ENCODE results near the gene UBE2L6.
A peak's percentile ranks its signal among the peaks of the same experiment; 100 is the strongest.

Gene UBE2L6

GRCh38 chr11:57568330-57568766 lies 876 bp upstream of the UBE2L6 start:
- Histone ChIP-seq H3K9me3 (ENCODE audit: insufficient read depth, low read length) (no peaks in the 10 kb centered on the region), H4K20me1 (ENCODE audit: low read depth, low read length) (no peaks in the 10 kb centered on the region), H3K36me3 (ENCODE audit: low read length) (no peaks in the 10 kb centered on the region), H3K27me3 (ENCODE audit: low read length) (no peaks in the 10 kb centered on the region), H3K79me2 (ENCODE audit: insufficient read depth, low read length) (no peaks in the 10 kb centered on the region), H2AFZ (ENCODE audit: low read depth, low read length, severe bottlenecking) (peak overlapping the region; percentile 82), H3F3A (ENCODE audit: insufficient read depth) (peaks cover 7% of the 10 kb centered on the region; the same call in 1 of the 2 replicates), H3K4me3 (ENCODE audit: insufficient read depth, low read length, poor library complexity, severe bottlenecking) (peak overlapping the region; percentile 67), H3K27ac (ENCODE audit: low read depth, low read length) (no peak overlapping the region), H3K9ac (ENCODE audit: low read length) (peak overlapping the region; percentile 61), H3K4me2 (ENCODE audit: low read depth, low read length, poor library complexity, severe bottlenecking) (peak overlapping the region; percentile 62), H3K9me2 (replicated peaks; ENCODE audit: insufficient read depth, low read length) (no peaks in the 10 kb centered on the region)
- TF ChIP-seq EZH2phosphoT487 (conservative IDR thresholded peaks at IDR 0.05; ENCODE audit: low read length) (no peak), CTCF (IDR thresholded peaks at IDR 0.05; ENCODE audit: insufficient read depth, low read length, poor library complexity, severe bottlenecking) (no peak)

- Histone ChIP-seq H3K36me3 (ENCODE audit: low read length) (no peaks in the 10 kb centered on the region), H2AFZ (ENCODE audit: low read depth, low read length, severe bottlenecking) (peak overlapping the region; percentile 64), H3K27ac (ENCODE audit: low read depth, low read length) (no peak overlapping the region), H3K9ac (ENCODE audit: low read length) (peak overlapping the region; percentile 61), H3F3A (ENCODE audit: insufficient read depth) (peaks cover 7% of the 10 kb centered on the region; the same call in 1 of the 2 replicates), H3K9me3 (ENCODE audit: insufficient read depth, low read length) (no peaks in the 10 kb centered on the region), H3K79me2 (ENCODE audit: insufficient read depth, low read length) (no peaks in the 10 kb centered on the region), H4K20me1 (ENCODE audit: low read depth, low read length) (no peaks in the 10 kb centered on the region), H3K4me3 (ENCODE audit: insufficient read depth, low read length, poor library complexity, severe bottlenecking) (peak overlapping the region; percentile 67), H3K4me2 (ENCODE audit: low read depth, low read length, poor library complexity, severe bottlenecking) (peak overlapping the region; percentile 62), H3K9me2 (replicated peaks; ENCODE audit: insufficient read depth, low read length) (no peaks in the 10 kb centered on the region), H3K27me3 (ENCODE audit: low read length) (no peaks in the 10 kb centered on the region)
- TF ChIP-seq EZH2phosphoT487 (conservative IDR thresholded peaks at IDR 0.05; ENCODE audit: low read length), result no peak
- TF ChIP-seq CTCF (IDR thresholded peaks at IDR 0.05; ENCODE audit: insufficient read depth, low read length, poor library complexity, severe bottlenecking), result no peak
Observed at GRCh38 chr11:57566905-57567514, 462 bp downstream of the UBE2L6 start.

GRCh38 chr11:57566005-57566904 lies 1.2 kb downstream of the UBE2L6 start:
- Histone ChIP-seq H3K79me2 (ENCODE audit: insufficient read depth, low read length) (no peaks in the 10 kb centered on the region), H3F3A (ENCODE audit: insufficient read depth) (peaks cover 7% of the 10 kb centered on the region; the same call in 1 of the 2 replicates), H3K4me2 (ENCODE audit: low read depth, low read length, poor library complexity, severe bottlenecking) (peak overlapping the region; percentile 62), H3K27ac (ENCODE audit: low read depth, low read length) (no peak overlapping the region), H3K9me3 (ENCODE audit: insufficient read depth, low read length) (no peaks in the 10 kb centered on the region), H3K4me3 (ENCODE audit: insufficient read depth, low read length, poor library complexity, severe bottlenecking) (peak overlapping the region; percentile 37), H3K9me2 (replicated peaks; ENCODE audit: insufficient read depth, low read length) (no peaks in the 10 kb centered on the region), H3K36me3 (ENCODE audit: low read length) (no peaks in the 10 kb centered on the region), H3K9ac (ENCODE audit: low read length) (0 out of 2 replicates have a peak overlapping the region, but pooled peaks have one; percentile 5), H4K20me1 (ENCODE audit: low read depth, low read length) (no peaks in the 10 kb centered on the region), H3K27me3 (ENCODE audit: low read length) (no peaks in the 10 kb centered on the region), H2AFZ (ENCODE audit: low read depth, low read length, severe bottlenecking) (no peak overlapping the region)
- TF ChIP-seq EZH2phosphoT487 (conservative IDR thresholded peaks at IDR 0.05; ENCODE audit: low read length) (no peak), CTCF (IDR thresholded peaks at IDR 0.05; ENCODE audit: insufficient read depth, low read length, poor library complexity, severe bottlenecking) (no peak)
